GM12878 (cell line): ENCODE results near the gene PAN3. TPM values are rescaled to one million over a fixed set of nuclear protein-coding genes. Genes with fewer than 3 reads are reported as not detected.

Experiments used
- ATAC-seq: fragments of 200-7000 bp; cut with Tn5 transposase; 3 replicates; pipeline ENCODE4 v1.9.1; 2020; ENCODE audit warnings: mild to moderate bottlenecking, moderate library complexity
- BruUV-seq: library from RNA; stranded (reverse); fragments of 400-500 nt; replicated peaks from 2 replicates; lab custom pipeline; 2021; lab: Mats Ljungman, UMichigan
- CTCF ChIA-PET: fragments of 300-600 bp; sonication (Branson Sonifier 250); formaldehyde crosslinking; extraction: SDS; loops from one replicate; lab custom pipeline; 2021; ENCODE audit warnings: inconsistent platforms; lab: Yijun Ruan, JAX
- POLR2A ChIA-PET: fragments of 350-600 bp; formaldehyde crosslinking; extraction: SDS; loops from one replicate; lab custom pipeline; 2021; ENCODE audit warnings: inconsistent platforms; lab: Charles Lee
- RAD21 ChIA-PET: fragments of 300-600 bp; sonication (Branson Sonifier 250); formaldehyde crosslinking; loops from one replicate; lab custom pipeline; 2023; ENCODE audit warnings: antibody characterized with exemption; ENCODE audit not compliant: unreplicated experiment; lab: Charles Lee
- SMC1A ChIA-PET: fragments of 300-600 bp; sonication (Branson Sonifier 250); formaldehyde crosslinking; loops from one replicate; lab custom pipeline; 2023; ENCODE audit not compliant: unreplicated experiment, uncharacterized antibody; lab: Charles Lee
- DNase-seq: peaks from one replicate; pipeline ENCODE4 v3.0.0-alpha.2; 2011; ENCODE audit warnings: low read depth, low spot score
- FAIRE-seq: peaks from 3 replicates; lab custom pipeline; 2011; peaks lifted over from hg19 to GRCh38; lab: Jason Lieb, UNC
- H2AFZ ChIP-seq: 2 replicates; pipeline ENCODE4 v1.6.0; 2011; ENCODE audit warnings: low read depth, low read length, control low read depth; ENCODE audit not compliant: control insufficient read depth
- H3K27ac ChIP-seq: 2 replicates; pipeline ENCODE4 v1.5.1; 2011; ENCODE audit warnings: control low read depth; ENCODE audit not compliant: control insufficient read depth, insufficient read depth
- H3K27me3 ChIP-seq, 2 experiments: replicated peaks in 1 of 2; 2 replicates each; pipeline versions ENCODE4 v1.6.0 to v1.6.1; 2011; ENCODE audit warnings: low read length in 1 of 2; ENCODE audit not compliant: control insufficient read depth in 2 of 2, insufficient read depth in 2 of 2
- H3K36me3 ChIP-seq, 2 experiments: 2 replicates each; pipeline ENCODE4 v1.5.1; 2011; ENCODE audit warnings: low read length in 1 of 2; ENCODE audit not compliant: control insufficient read depth in 2 of 2, insufficient read depth in 2 of 2
- H3K4me1 ChIP-seq: 2 replicates; pipeline ENCODE4 v1.6.1; 2011; ENCODE audit warnings: mild to moderate bottlenecking, low read length, moderate library complexity, mixed read lengths; ENCODE audit not compliant: control insufficient read depth, insufficient read depth
- H3K4me2 ChIP-seq: 2 replicates; pipeline ENCODE4 v1.6.0; 2011; ENCODE audit warnings: control low read depth; ENCODE audit not compliant: control insufficient read depth, insufficient read depth
- H3K4me3 ChIP-seq: fragments of 200-600 bp; sonication (generic); 2 replicates; pipeline ENCODE4 v1.5.1; 2016
- H3K79me2 ChIP-seq: 2 replicates; pipeline ENCODE4 v1.6.0; 2011; ENCODE audit warnings: low read length; ENCODE audit not compliant: control insufficient read depth, insufficient read depth
- H3K9ac ChIP-seq: 2 replicates; pipeline ENCODE4 v1.8.0; 2011; ENCODE audit warnings: low read length, control low read depth, mixed read lengths; ENCODE audit not compliant: control insufficient read depth, insufficient read depth
- H3K9me3 ChIP-seq: replicated peaks from 3 replicates; pipeline ENCODE4 v1.5.1; 2011; ENCODE audit warnings: mild to moderate bottlenecking, low read length; ENCODE audit not compliant: control insufficient read depth, insufficient read depth
- H4K20me1 ChIP-seq: 2 replicates; pipeline ENCODE4 v1.6.0; 2011; ENCODE audit not compliant: control insufficient read depth, insufficient read depth
- BMI1 ChIP-seq: fragments of 450-650 bp; IDR thresholded peaks from 2 replicates; pipeline ENCODE4 v1.6.1; 2016; ENCODE audit warnings: mild to moderate bottlenecking, moderate library complexity, borderline replicate concordance
- CREB1 ChIP-seq: IDR thresholded peaks from 2 replicates; pipeline ENCODE4 v1.6.1; 2012; ENCODE audit warnings: low read depth, mild to moderate bottlenecking, inconsistent platforms
- FOXK2 ChIP-seq: fragments of 450-650 bp; IDR thresholded peaks from 2 replicates; pipeline ENCODE4 v1.6.1; 2017; ENCODE audit warnings: mild to moderate bottlenecking, moderate library complexity
- HCFC1 ChIP-seq: fragments of 150-350 bp; IDR thresholded peaks from 2 replicates; pipeline ENCODE4 v1.6.1; 2014; ENCODE audit warnings: low read length
- HDGF ChIP-seq: fragments of 450-650 bp; IDR thresholded peaks from 2 replicates; pipeline ENCODE4 v1.6.1; 2016; ENCODE audit warnings: antibody characterized with exemption
- KAT2A ChIP-seq: conservative IDR thresholded peaks from 2 replicates; pipeline ENCODE4 v1.6.1; 2011; ENCODE audit warnings: low read depth, low read length; ENCODE audit not compliant: control insufficient read depth
- NR2C1 ChIP-seq: fragments of 450-650 bp; IDR thresholded peaks from 2 replicates; pipeline ENCODE4 v1.6.1; 2017; ENCODE audit warnings: antibody characterized with exemption, mild to moderate bottlenecking, moderate library complexity
- PAX8 ChIP-seq: fragments of 450-650 bp; IDR thresholded peaks from 2 replicates; pipeline ENCODE4 v1.6.1; 2017; ENCODE audit warnings: mild to moderate bottlenecking, moderate library complexity
- PKNOX1 ChIP-seq: fragments of 450-650 bp; IDR thresholded peaks from 2 replicates; pipeline ENCODE4 v1.6.1; 2016; ENCODE audit warnings: mild to moderate bottlenecking
- POU2F2 ChIP-seq: IDR thresholded peaks from 3 replicates; pipeline ENCODE4 v1.6.1; 2011; ENCODE audit warnings: low read depth, mild to moderate bottlenecking, low read length, borderline replicate concordance
- RUNX3 ChIP-seq: IDR thresholded peaks from 2 replicates; pipeline ENCODE4 v1.6.1; 2012; ENCODE audit warnings: low read length, inconsistent platforms
- TCF12 ChIP-seq: IDR thresholded peaks from 2 replicates; pipeline ENCODE4 v1.6.1; 2011; ENCODE audit warnings: low read depth, mild to moderate bottlenecking, low read length
- ZBED1 ChIP-seq: IDR thresholded peaks from 2 replicates; pipeline ENCODE4 v1.6.1; 2016; ENCODE audit warnings: borderline replicate concordance
- ZNF24 ChIP-seq: fragments of 450-650 bp; IDR thresholded peaks from 2 replicates; pipeline ENCODE4 v1.6.1; 2017; ENCODE audit warnings: antibody characterized with exemption, mild to moderate bottlenecking
- WGBS: methylation state at CpG from one replicate; pipeline ENCODE4 v1.1.6; 2016; ENCODE audit warnings: low lambda C conversion rate; ENCODE audit not compliant: insufficient replicate concordance, insufficient coverage; ENCODE audit errors: missing lambda C conversion rate; 5-methylcytosine and 5-hydroxymethylcytosine counted together
- in situ Hi-C: fragments of 300-500 bp; cut with MboI; formaldehyde crosslinking; loops from 9 replicates; pipeline ENCODE4 v1.14.3; 2018; ENCODE audit warnings: mixed read lengths
- intact Hi-C: fragments of 100-400 bp; cut with micrococcal nuclease; formaldehyde crosslinking; loops from one replicate; pipeline ENCODE4 v1.14.2; 2022; ENCODE audit not compliant: unreplicated experiment
- polyA plus RNA-seq, 11 experiments: library from polyadenylated mRNA; depleted of rRNA in 4 of 11; unstranded in 6 of 11; stranded (reverse) in 5 of 11; fragments of >200 nt; fragmentation: Nextera tagmentation in 4 of 11; fragmentation: Illumina TruSeq in 1 of 11; extraction: Ambion mirVana in 4 of 11; extraction: Trizol in 1 of 11; gene quantifications; 1 replicate in 1 of 11; 2 replicates in 10 of 11; pipeline versions ENCODE4 v1.2.1 to v1.2.3, GENCODE V29; 2011 to 2016; ENCODE audit warnings: inconsistent platforms in 2 of 11, missing spikeins in 2 of 11, low read depth in 1 of 11
- total RNA-seq, 4 experiments: library from RNA; depleted of rRNA in 3 of 4; stranded (reverse); fragments of >200 nt in 3 of 4; fragmentation: Illumina TruSeq in 1 of 4; extraction: Trizol in 1 of 4; gene quantifications; 2 replicates each; pipeline versions ENCODE4 v1.2.1 to v1.2.3, GENCODE V29; 2013 to 2021

The PAN3 gene
- total and polyA plus RNA-seq, 10 of the 15 experiments (the other 5 are each of a cell fraction or from before 2014, with no cell fraction given), result 13.0 to 33.3 (median 19.9) TPM

GRCh38 chr13:28339419-28339818 lies 201.1 kb downstream of the PAN3 start:
- no peaks in the 10 kb centered on the region for H4K20me1 ChIP-seq
- no peaks in the 10 kb centered on the region for H3K9me3 ChIP-seq
- no peak overlapping the region for H3K4me3 ChIP-seq
- ChIA-PET SMC1A (no interaction called here), RAD21 (no interaction called here), CTCF (interaction anchor here (1.0 kb wide), 1 partner anchor 13 kb away, joined by 3 read pairs; no protein-coding TSS in a partner anchor), POLR2A (interaction anchor here (0.7 kb wide), 1 partner anchor 292 kb away, joined by 3 read pairs; no protein-coding TSS in a partner anchor)
- no TSS peak for BruUV-seq
- DNase-seq, result no peak
- no peaks in the 10 kb centered on the region for H3K79me2 ChIP-seq
- no peak overlapping the region for H2AFZ ChIP-seq
- no peak overlapping the region for H3K9ac ChIP-seq
- FAIRE-seq, result no peak
- WGBS, result 63% methylated on average over 2 of the region's 2 CpGs
- H3K4me2 ChIP-seq, result no peak overlapping the region
- H3K27me3 ChIP-seq, result no peaks in the 10 kb centered on the region
- no peak for TF ChIP-seq HCFC1
- no peak for TF ChIP-seq ZBED1
- no peak for TF ChIP-seq KAT2A
- no peak for TF ChIP-seq FOXK2
- no peak for TF ChIP-seq RUNX3
- no peak for TF ChIP-seq HDGF
- TF ChIP-seq NR2C1, result no peak
- TF ChIP-seq BMI1, result no peak
- TF ChIP-seq TCF12, result no peak
- TF ChIP-seq PAX8, result no peak
- no peak for TF ChIP-seq ZNF24
- no peak for TF ChIP-seq CREB1
- TF ChIP-seq PKNOX1, result no peak
- TF ChIP-seq POU2F2, result no peak
- no peak overlapping the region for H3K27ac ChIP-seq
- in situ Hi-C loops, result no loop called here
- intact Hi-C loops, result no loop called here
- ATAC-seq, result no peak
- no peaks in the 10 kb centered on the region for H3K36me3 ChIP-seq
- no peaks in the 10 kb centered on the region for H3K4me1 ChIP-seq
